Body of pancreas (tissue), 4 donors: ENCODE data around the gene COL4A2.

Experiments used
- CTCF ChIP-seq, 7 experiments: fragments of 450-650 bp in 4 of 7; fragments of 200-600 bp in 3 of 7; sonication (generic) in 3 of 7; IDR thresholded peaks; one replicate each; pipeline ENCODE4 v1.5.1; 2016 to 2019; ENCODE audit warnings: antibody characterized with exemption in 7 of 7
- POLR2A ChIP-seq, 3 donors: fragments of 450-650 bp; IDR thresholded peaks; one replicate each; pipeline ENCODE4 v1.6.1; 2016; ENCODE audit warnings: antibody characterized with exemption in 3 of 3, mild to moderate bottlenecking in 2 of 3

GRCh38 chr13:110410936-110411687, 104.0 kb downstream of the COL4A2 start:
- TF ChIP-seq CTCF (IDR thresholded peaks at IDR 0.05), result no peak
- TF ChIP-seq POLR2A (IDR thresholded peaks at IDR 0.05), result no peak
